T-helper 9 cell (primary cell): ENCODE measurements around the gene FAM32A.

Experiments used
- DNase-seq: peaks from one replicate; pipeline ENCODE4 v3.0.0-alpha.2; 2020

FAM32A gene

GRCh38 chr19:16202320-16203255 is 17.4 kb downstream of the FAM32A start:
- DNase-seq: no peak

GRCh38 chr19:16203256-16204004 is 18.2 kb downstream of the FAM32A start:
- DNase-seq: no peak

GRCh38 chr19:16204005-16204294 is 18.7 kb downstream of the FAM32A start:
- no peak for DNase-seq

- no peak for DNase-seq
These were observed 20.2 kb downstream of the FAM32A start for GRCh38 chr19:16205205-16206045.

- DNase-seq: no peak
These were observed 20.9 kb downstream of the FAM32A start for GRCh38 chr19:16206046-16206605.

- no peak for DNase-seq
These were observed 21.4 kb downstream of the FAM32A start for GRCh38 chr19:16206637-16207036.

- no peak for DNase-seq
These were observed 21.9 kb downstream of the FAM32A start for GRCh38 chr19:16207063-16207462.

- no peak for DNase-seq
These were observed 22.3 kb downstream of the FAM32A start for GRCh38 chr19:16207490-16208025.

GRCh38 chr19:16208064-16208759 is 23.0 kb downstream of the FAM32A start:
- DNase-seq: no peak

GRCh38 chr19:16208847-16209665 is 23.8 kb downstream of the FAM32A start:
- DNase-seq: no peak

GRCh38 chr19:16210168-16210567 is 25.0 kb downstream of the FAM32A start:
- DNase-seq: no peak

- no peak for DNase-seq
These were observed 27.9 kb downstream of the FAM32A start for GRCh38 chr19:16213076-16213475.

- DNase-seq: no peak
These were observed 31.8 kb downstream of the FAM32A start for GRCh38 chr19:16216744-16217670.

- DNase-seq: no peak
These were observed 32.7 kb downstream of the FAM32A start for GRCh38 chr19:16217716-16218451.

- DNase-seq: no peak
These were observed 33.6 kb downstream of the FAM32A start for GRCh38 chr19:16218851-16219250.

GRCh38 chr19:16222806-16223205 is 37.6 kb downstream of the FAM32A start:
- DNase-seq: no peak

GRCh38 chr19:16223746-16224145 is 38.5 kb downstream of the FAM32A start:
- DNase-seq: no peak

- DNase-seq: no peak
These were observed 39.3 kb downstream of the FAM32A start for GRCh38 chr19:16224293-16225045.
